ENCODE data around the gene C3. TPM values are rescaled to one million over a fixed set of nuclear protein-coding genes. Genes with fewer than 3 reads are reported as not detected.
"Not testable (repeated sequence)": the region's sequence is repeated elsewhere in the genome, so short reads cannot be mapped to it uniquely, and the experiment has no call there.

The C3 gene
- polyA plus RNA-seq, 1 experiment: 1.8 TPM

- H3K9me3 ChIP-seq (ENCODE audit: control insufficient read depth, insufficient read depth, low read length); DNase-seq (ENCODE audit: low read depth, low spot score); POLR2A ChIA-PET; H3K27me3 ChIP-seq (ENCODE audit: control insufficient read depth, insufficient read depth, low read length); H3K4me3 ChIP-seq (ENCODE audit: low read depth, low read length); H3K27ac ChIP-seq (ENCODE audit: low read depth, low read length): not testable (repeated sequence)
- CTCF ChIA-PET: interaction anchor here (0.9 to 4.6 kb wide), 4 partner anchors 13 to 231 kb away, joined by 3 to 57 read pairs (median 3); no protein-coding TSS in a partner anchor
- peak; percentile 68 for TF ChIP-seq CTCF (IDR thresholded peaks at IDR 0.05; ENCODE audit: low read depth, low read length)
These were observed 87.5 kb downstream of the C3 start for GRCh38 chr19:6632747-6633455.

- H3K27ac ChIP-seq (ENCODE audit: low read depth, low read length): no peak overlapping the region
- H3K4me3 ChIP-seq (ENCODE audit: low read depth, low read length): no peak overlapping the region
- ChIA-PET CTCF (interaction anchor here (0.6 to 4.6 kb wide), 11 partner anchors 11 to 231 kb away, joined by 3 to 57 read pairs (median 4); partner anchors contain the start of gene TNFSF9), POLR2A (no interaction called here)
- no peaks in the 10 kb centered on the region for H3K27me3 ChIP-seq (ENCODE audit: control insufficient read depth, insufficient read depth, low read length)
- no peak for DNase-seq (ENCODE audit: low read depth, low spot score)
- no peaks in the 10 kb centered on the region for H3K9me3 ChIP-seq (ENCODE audit: control insufficient read depth, insufficient read depth, low read length)
- peak; percentile 85 for TF ChIP-seq CTCF (IDR thresholded peaks at IDR 0.05; ENCODE audit: low read depth, low read length)
These were observed 88.3 kb downstream of the C3 start for GRCh38 chr19:6632002-6632621.

Other genes with a start within 250 kb of the C3 start
- not detected in 2 replicates for gene DENND1C, start 238.9 kb downstream of the C3 start, polyA plus RNA-seq (2011; rRNA removed)
- not detected in 2 replicates for gene TUBB4A, start 218.3 kb downstream of the C3 start, polyA plus RNA-seq (2011; rRNA removed)
- 0.14 and 0.16 TPM in 2 replicates for gene TNFSF9, start 189.6 kb downstream of the C3 start, polyA plus RNA-seq (2011; rRNA removed)
- not detected in 2 replicates for gene CD70, start 129.5 kb downstream of the C3 start, polyA plus RNA-seq (2011; rRNA removed)
- not detected in 2 replicates for gene TNFSF14, start 50.5 kb downstream of the C3 start, polyA plus RNA-seq (2011; rRNA removed)
- 34.5 and 50.8 TPM in 2 replicates for gene GPR108, start 16.9 kb upstream of the C3 start, polyA plus RNA-seq (2011; rRNA removed)
- 27.6 and 29.3 TPM in 2 replicates for gene TRIP10, start 19.0 kb upstream of the C3 start, polyA plus RNA-seq (2011; rRNA removed)
- not detected in 2 replicates for gene SH2D3A, start 46.8 kb upstream of the C3 start, polyA plus RNA-seq (2011; rRNA removed)
- not detected in 2 replicates for gene VAV1, start 52.1 kb upstream of the C3 start, polyA plus RNA-seq (2011; rRNA removed)
- not detected in 2 replicates for gene ADGRE1, start 166.9 kb upstream of the C3 start, polyA plus RNA-seq (2011; rRNA removed)

Data from AG04450 (cell line).